HG02642 (cell line): Measurements from ENCODE around the gene BDKRB2.

Experiments
- ATAC-seq: cut with Tn5 transposase; IDR thresholded peaks from one replicate; pipeline ENCODE4 v1.9.1; 2021; ENCODE audit warnings: mild to moderate bottlenecking; ENCODE audit not compliant: unreplicated experiment, poor library complexity

BDKRB2 gene

DNA sequence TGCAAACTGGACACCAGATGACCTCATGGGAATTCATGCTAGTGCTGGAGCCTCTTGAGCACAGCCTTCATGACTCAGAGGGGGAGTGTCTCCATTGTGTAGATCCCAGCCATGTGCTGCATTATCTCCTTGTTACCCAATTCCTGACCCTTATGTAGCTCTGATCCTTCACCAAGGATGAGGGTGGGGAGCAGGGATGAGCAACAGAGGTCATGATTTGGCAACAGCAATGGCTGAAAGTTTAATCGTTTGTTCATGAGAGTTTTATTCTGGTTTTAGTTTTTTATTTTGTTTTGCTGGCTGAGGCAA is 41.9 kb downstream of the BDKRB2 start:
- ATAC-seq: no peak

DNA sequence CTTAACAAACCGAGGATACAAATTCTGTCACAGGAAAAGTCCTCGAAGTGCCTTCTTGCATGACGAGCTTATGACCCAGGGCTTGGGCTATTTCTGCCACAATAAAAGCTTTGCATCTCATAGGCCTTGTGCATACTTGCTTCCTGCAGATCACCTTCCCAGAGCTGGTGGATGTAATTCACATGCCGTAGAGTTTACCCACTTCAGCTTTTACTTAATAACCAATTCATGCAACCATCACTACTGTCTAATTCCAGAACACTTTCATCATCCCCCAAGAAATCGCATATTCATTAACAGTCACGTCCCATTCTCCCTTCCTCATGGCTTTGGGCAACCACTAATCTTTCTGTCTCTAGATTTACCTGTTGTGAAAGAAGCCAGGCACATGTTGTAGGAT is 42.4 kb downstream of the BDKRB2 start:
- ATAC-seq: no peak

GRCh38 chr14:96249029-96249428 is 44.4 kb downstream of the BDKRB2 start:
- ATAC-seq: no peak

- no peak for ATAC-seq
Measured at GRCh38 chr14:96250485-96250884, 45.8 kb downstream of the BDKRB2 start.

DNA sequence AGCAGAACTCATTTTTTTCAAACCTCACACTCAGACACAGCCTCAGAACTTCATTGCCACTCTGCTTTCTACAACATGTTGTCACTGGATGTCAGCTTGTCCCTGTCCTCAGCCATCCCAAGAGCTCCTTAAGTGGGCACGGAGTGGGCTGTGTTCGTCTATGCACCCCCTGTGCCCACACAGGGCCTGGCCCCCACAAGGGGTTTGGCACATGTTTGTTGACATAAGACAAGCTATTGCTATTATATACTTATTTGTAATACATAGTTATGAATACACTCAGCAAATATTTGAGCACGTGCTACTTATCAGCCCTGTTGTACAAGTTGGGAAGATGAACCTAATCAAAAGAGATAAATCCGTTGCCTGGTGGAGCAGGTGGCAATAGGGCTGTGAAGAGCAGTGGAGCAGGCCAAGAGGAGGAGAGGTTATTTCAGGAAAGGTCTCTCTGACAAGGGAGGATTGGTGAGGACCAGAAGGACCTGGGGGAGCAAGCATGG is 47.1 kb downstream of the BDKRB2 start:
- no peak for ATAC-seq

- ATAC-seq: no peak
Measured at GRCh38 chr14:96252323-96252998, 47.8 kb downstream of the BDKRB2 start.

GRCh38 chr14:96252999-96253539 is 48.4 kb downstream of the BDKRB2 start:
- no peak for ATAC-seq

GRCh38 chr14:96254687-96255086 is 50.0 kb downstream of the BDKRB2 start:
- no peak for ATAC-seq

DNA sequence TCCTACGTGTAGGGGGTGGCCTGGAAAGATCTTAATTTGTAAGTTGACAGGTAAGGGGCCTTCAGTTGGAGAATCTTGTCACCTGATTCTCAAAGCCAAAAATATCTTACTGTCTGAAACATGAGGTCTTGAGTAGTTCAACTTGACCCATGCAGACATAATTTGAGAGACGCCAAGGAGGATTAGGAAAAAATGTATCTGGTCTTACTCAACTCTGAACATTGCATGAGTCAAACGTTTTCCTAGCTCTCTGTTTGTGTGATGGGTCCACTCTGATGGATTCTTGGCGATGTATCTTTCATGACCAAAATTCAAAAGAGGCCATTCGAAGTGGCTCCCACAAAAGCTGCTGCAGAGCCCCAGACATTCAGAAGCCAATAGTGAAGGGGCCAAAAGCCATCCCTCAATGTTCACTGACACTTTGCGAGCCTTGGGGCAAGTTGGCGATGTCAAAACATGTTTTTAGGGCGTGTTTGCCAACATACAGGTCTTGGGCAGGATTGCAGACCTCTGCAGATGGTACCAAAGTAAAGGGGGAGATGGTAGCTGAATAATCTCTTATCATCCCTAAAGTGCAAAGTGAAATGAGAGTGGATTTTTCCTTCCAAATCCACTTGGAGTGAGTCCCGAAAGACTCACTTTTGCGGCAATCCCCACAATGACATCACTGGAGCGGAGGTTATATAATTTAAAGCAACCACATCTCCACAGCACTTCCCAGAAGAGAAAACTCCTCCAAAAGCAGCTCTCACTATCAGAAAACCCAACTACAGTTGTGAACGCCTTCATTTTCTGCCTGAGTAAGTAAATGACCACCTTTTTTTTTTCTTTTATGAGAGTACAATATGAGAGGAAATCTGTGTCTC is 51.1 kb downstream of the BDKRB2 start, which contains the start of gene BDKRB1:
TSS of gene BDKRB1 (plus strand) at position 710 of the 866 bp plus-strand sequence. CDS start 7,473 bp downstream, outside the sequence.
- no peak for ATAC-seq

- no peak for ATAC-seq
Measured at GRCh38 chr14:96256407-96256806, 51.8 kb downstream of the BDKRB2 start.

DNA sequence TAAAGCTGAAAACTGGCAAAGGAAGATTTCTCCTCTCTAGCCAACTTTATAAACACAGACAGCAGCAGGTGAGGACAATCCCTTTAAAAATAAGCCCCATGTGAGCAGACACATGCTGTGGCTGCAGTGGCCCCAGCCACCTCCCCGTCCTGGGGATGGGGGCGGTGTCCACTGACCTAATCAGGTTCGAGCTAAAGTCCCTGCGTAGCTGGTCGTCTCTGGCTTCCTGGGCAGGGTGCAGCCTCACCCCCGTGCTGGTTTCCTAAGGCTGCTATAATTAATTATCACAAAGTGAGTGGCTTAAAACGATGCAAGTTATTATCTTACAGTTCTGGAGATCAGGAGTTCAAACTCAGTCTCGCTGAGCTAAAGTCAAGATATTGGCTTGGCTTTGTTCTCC is 52.4 kb downstream of the BDKRB2 start:
- ATAC-seq: no peak

DNA sequence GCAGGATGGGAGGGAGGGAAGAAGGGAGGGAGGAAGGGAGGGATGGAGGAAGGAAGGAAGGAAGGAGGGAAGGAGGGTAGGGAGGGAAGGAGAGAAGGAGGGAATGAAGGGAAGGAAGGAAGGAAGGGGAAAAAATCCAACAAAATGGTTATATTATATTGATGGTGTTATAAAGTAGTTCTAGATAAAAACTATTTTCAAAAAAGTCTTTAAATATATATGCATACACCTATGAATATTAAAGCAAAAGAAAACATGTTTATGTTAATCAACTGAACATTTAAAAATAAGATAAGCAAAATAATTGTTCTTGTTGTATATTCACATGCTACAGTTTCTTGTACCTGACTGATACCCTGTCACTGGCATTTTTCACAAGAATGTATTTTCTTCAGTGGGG is 53.3 kb downstream of the BDKRB2 start:
- ATAC-seq: no peak

- ATAC-seq: no peak
Measured at GRCh38 chr14:96260341-96260821, 55.7 kb downstream of the BDKRB2 start.

DNA sequence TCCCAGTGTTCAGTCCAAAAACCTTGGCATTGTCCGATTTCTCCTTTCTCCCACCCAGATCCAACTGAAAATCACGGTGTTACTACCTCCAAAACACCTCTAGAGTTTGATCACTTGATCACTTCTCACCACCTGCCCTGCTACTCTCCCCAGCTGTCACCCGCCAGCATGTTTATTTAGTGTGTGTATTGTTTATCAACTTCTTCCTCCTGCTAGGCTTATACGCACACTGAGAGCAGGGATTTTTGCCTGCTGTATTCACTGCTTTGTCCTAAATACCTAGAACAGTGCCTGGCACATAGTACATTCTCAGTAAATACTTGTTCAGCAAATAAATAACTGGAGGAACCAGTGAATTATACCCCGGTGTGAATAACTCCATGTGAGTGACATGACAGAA is 56.4 kb downstream of the BDKRB2 start:
- ATAC-seq: no peak

DNA sequence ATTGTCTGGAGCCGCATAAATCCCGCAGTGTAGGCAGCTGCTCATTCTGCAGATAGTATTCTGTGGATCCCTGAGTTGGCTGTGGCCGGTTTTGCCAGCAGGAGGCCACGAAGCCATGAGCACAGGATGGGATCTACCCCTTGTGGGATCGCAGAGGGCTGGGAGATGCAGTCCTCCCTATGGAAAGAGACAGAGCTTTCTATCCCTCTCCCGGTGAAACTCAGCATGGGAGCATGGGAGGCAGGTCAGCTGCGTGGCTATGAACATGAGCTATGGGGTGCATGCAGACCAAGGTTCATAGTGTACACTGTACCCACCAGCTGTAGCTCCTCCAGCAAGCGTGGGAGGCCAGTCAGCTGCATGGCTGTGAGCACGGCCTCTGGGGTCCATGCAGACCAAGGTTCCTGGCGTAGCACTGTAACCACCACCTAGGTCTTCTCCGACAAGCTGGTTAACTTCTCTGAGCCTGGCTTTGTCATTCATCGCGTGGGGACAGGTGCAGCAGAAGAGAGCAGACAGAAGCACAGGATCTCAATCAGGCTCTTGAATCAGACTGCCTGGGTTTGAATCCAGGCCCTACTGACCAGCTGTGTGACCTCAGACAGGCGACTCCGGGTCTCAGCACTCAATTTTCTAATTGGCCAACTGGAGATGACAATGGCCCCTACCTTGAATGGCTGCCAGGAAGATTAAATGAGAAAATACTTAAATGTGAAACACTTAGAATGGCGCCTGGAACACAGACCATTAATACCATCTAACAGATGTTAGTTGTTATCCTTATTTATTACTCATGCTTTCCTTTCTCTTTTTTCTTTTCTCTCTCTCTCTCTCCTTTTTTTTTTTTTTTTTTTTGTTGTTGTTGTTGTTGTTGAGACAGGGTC is 57.4 kb downstream of the BDKRB2 start:
- no peak for ATAC-seq

GRCh38 chr14:96263347-96264199 is 58.9 kb downstream of the BDKRB2 start:
- ATAC-seq: no peak

DNA sequence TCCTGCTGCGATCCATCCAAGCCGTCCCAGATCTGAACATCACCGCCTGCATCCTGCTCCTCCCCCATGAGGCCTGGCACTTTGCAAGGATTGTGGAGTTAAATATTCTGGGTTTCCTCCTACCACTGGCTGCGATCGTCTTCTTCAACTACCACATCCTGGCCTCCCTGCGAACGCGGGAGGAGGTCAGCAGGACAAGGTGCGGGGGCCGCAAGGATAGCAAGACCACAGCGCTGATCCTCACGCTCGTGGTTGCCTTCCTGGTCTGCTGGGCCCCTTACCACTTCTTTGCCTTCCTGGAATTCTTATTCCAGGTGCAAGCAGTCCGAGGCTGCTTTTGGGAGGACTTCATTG is 59.5 kb downstream of the BDKRB2 start:
- no peak for ATAC-seq

DNA sequence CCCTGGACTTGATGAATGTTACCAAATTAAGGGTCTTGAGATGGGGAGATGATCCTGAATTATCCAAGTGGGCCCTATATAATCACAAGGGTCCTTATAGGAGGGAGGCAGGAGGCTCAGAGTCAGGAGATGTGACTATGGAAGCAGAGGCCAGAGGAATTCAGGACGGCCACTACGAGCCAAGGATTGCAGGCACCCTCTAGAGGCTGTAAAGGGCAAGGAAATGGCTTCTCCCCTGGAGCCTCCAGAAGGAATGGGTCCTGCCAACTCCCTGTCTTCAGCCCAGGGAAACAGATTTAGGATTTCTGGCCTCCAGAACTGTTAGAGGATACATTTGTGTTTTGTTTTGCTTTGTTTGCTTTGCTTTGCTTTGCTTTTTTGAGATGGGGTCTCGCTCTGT is 60.2 kb downstream of the BDKRB2 start:
- no peak for ATAC-seq

GRCh38 chr14:96265383-96266095 is 60.9 kb downstream of the BDKRB2 start:
- ATAC-seq: no peak
